ENCODE results near the gene GPR157. TPM values are rescaled to one million over a fixed set of nuclear protein-coding genes. Genes with fewer than 3 reads are reported as not detected.

Gene GPR157
- total RNA-seq, 2 donors from 2014 or later: 2.3 to 5.0 TPM

DNA sequence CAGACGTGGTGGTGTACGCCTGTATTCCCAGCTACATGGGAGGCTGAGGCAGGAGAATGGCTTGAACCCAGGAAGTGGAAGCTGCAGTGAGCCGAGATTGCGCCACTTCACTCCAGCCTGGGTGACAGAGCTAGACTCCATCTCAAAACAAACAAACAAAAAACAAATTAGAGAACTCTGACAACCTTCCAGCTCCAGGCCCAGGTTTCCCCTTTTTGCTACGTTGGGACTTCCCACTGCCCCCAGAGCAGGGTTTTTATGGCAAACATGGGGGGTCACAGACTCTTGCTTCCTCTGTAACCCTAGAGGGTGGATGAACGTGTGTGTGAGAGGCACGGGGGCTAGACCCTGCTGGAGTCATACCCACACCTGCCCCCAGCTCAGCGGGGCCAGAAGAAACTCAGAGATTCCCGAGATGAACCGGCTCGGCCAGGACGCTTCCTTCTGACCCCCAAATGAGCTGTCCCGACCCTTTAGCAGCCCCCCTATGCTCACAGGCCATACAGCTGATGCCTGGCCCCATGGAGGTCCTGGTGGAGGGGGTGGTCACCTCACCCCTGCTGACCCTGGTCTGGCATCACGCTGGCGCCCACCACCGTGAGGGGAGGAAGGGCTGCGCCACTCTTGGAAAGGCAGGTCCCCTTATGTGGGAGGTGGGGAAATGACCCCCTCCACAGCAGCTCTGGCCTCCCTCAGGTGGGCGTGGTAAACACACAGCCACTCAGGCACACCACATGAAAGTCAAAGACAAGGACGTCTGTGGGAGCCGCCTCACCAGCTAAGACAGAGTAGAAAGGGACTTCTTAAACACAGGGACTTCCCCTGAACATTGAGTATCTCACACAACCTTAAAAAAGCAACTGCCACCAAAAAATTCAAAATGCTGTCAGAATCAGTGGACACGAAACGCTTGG, 7.1 kb downstream of the GPR157 start:
- H3K27ac ChIP-seq (ENCODE audit: low read depth, low read length): no peak overlapping the region
- Mint-ChIP-seq H3K4me1 (peaks cover 2% of the 10 kb centered on the region), H3K36me3 (ENCODE audit: low read depth) (no peaks in the 10 kb centered on the region), H3K9me3 (peaks cover 2% of the 10 kb centered on the region), H3K27me3 (ENCODE audit: insufficient read depth) (no peaks in the 10 kb centered on the region), H3K27ac (no peak overlapping the region), H3K4me3 (no peak overlapping the region)
- no peaks in the 10 kb centered on the region for H3K36me3 ChIP-seq (ENCODE audit: control insufficient read depth, insufficient read depth, low read length)
- TF ChIP-seq, protein P1, sequence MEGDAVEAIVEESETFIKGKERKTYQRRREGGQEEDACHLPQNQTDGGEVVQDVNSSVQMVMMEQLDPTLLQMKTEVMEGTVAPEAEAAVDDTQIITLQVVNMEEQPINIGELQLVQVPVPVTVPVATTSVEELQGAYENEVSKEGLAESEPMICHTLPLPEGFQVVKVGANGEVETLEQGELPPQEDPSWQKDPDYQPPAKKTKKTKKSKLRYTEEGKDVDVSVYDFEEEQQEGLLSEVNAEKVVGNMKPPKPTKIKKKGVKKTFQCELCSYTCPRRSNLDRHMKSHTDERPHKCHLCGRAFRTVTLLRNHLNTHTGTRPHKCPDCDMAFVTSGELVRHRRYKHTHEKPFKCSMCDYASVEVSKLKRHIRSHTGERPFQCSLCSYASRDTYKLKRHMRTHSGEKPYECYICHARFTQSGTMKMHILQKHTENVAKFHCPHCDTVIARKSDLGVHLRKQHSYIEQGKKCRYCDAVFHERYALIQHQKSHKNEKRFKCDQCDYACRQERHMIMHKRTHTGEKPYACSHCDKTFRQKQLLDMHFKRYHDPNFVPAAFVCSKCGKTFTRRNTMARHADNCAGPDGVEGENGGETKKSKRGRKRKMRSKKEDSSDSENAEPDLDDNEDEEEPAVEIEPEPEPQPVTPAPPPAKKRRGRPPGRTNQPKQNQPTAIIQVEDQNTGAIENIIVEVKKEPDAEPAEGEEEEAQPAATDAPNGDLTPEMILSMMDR (conservative IDR thresholded peaks at IDR 0.05): no peak
- no peaks in the 10 kb centered on the region for H3K9me3 ChIP-seq (ENCODE audit: control insufficient read depth, low read length)
- no peak overlapping the region for H3K4me3 ChIP-seq (ENCODE audit: low read length)
- H3K27me3 ChIP-seq (ENCODE audit: control insufficient read depth, insufficient read depth, low read length, poor library complexity, severe bottlenecking): peaks cover under 1% of the 10 kb centered on the region
- H3K9ac ChIP-seq (ENCODE audit: extremely low read depth, low read length, poor library complexity, severe bottlenecking): no peak overlapping the region
- H3K4me1 ChIP-seq (ENCODE audit: control insufficient read depth, insufficient read depth, low read length): no peaks in the 10 kb centered on the region
- WGBS, 2 experiments (ENCODE audit: insufficient coverage in 1 of 2, insufficient read length in 1 of 2): 88 to 91% methylated on average over 11 to 20 of the region's 22 CpGs
- DNase-seq: no peak

DNA sequence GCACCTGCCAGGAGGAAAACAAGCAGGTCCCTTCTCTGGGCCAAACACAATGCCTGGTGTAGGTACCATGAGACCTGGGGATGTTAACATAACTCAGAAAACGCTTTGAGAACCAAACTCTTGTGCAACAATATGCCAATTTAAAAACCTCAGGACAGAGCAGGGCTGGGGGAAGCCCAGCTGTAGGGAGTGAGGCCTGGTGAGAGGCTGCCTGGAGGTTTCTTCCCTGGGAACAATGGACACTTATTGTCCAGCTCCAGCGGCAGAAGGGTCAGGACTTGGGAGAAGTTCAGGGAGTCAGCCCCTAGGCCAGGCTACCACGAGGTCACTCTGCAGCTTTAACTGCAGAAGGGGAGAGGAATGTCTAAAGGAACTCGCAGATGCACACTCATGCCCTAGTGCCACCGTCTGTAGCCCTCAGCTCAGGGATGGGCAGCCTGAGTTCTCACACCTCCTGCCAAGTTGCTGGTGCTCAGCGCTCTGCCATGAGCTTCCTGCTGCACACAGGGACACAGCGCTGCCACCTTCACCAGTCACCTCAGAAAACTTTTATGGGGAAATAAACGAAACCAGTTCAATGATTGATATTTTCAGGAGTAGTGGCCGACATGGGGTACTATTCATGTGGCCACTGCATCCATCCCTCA, 8.5 kb downstream of the GPR157 start:
- no peak overlapping the region for H3K27ac ChIP-seq (ENCODE audit: low read depth, low read length)
- no peak overlapping the region for H3K4me3 Mint-ChIP-seq
- no peak overlapping the region for H3K4me3 ChIP-seq (ENCODE audit: low read length)
- DNase-seq: no peak
- no peaks in the 10 kb centered on the region for H3K4me1 ChIP-seq (ENCODE audit: control insufficient read depth, insufficient read depth, low read length)
- WGBS, 2 experiments (ENCODE audit: insufficient coverage in 1 of 2, insufficient read length in 1 of 2): 90 to 92% methylated on average over 7 to 9 of the region's 9 CpGs
- H3K27me3 ChIP-seq (ENCODE audit: control insufficient read depth, insufficient read depth, low read length, poor library complexity, severe bottlenecking): no peaks in the 10 kb centered on the region
- TF ChIP-seq, protein P1 (conservative IDR thresholded peaks at IDR 0.05): no peak
- no peak overlapping the region for H3K27ac Mint-ChIP-seq
- no peak overlapping the region for H3K9ac ChIP-seq (ENCODE audit: extremely low read depth, low read length, poor library complexity, severe bottlenecking)
- H3K36me3 ChIP-seq (ENCODE audit: control insufficient read depth, insufficient read depth, low read length): no peaks in the 10 kb centered on the region
- H3K36me3 Mint-ChIP-seq (ENCODE audit: low read depth): no peaks in the 10 kb centered on the region
- H3K9me3 ChIP-seq (ENCODE audit: control insufficient read depth, low read length): no peaks in the 10 kb centered on the region
- H3K9me3 Mint-ChIP-seq: peaks cover 2% of the 10 kb centered on the region
- H3K27me3 Mint-ChIP-seq (ENCODE audit: insufficient read depth): no peaks in the 10 kb centered on the region
- peaks cover 2% of the 10 kb centered on the region for H3K4me1 Mint-ChIP-seq

DNA sequence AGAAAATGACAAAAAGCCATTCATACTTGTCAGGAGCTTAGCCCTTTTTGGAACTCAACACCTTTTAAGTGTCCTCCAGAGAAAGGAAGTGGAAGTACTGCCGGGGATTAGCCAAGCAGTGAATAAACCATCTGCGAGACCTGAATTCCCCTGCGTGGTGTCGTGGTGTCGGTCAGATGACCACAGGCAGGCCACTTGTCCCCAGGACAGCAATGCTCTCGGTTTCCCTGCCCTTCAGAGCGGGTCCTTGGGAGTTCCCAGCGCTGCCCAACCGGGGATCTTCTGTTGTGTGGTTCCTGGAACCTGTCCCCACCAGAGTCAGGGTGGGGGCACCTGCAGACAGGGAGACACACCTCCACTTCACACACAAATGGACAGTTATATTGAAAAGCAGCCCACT, 9.2 kb downstream of the GPR157 start:
- Mint-ChIP-seq H3K4me1 (peaks cover 2% of the 10 kb centered on the region), H3K9me3 (peaks cover under 1% of the 10 kb centered on the region), H3K27me3 (ENCODE audit: insufficient read depth) (no peaks in the 10 kb centered on the region), H3K27ac (no peak overlapping the region), H3K4me3 (no peak overlapping the region), H3K36me3 (ENCODE audit: low read depth) (no peaks in the 10 kb centered on the region)
- Histone ChIP-seq H3K9me3 (ENCODE audit: control insufficient read depth, low read length) (no peaks in the 10 kb centered on the region), H3K27me3 (ENCODE audit: control insufficient read depth, insufficient read depth, low read length, poor library complexity, severe bottlenecking) (no peaks in the 10 kb centered on the region), H3K4me3 (ENCODE audit: low read length) (no peak overlapping the region), H3K36me3 (ENCODE audit: control insufficient read depth, insufficient read depth, low read length) (no peaks in the 10 kb centered on the region), H3K9ac (ENCODE audit: extremely low read depth, low read length, poor library complexity, severe bottlenecking) (no peak overlapping the region), H3K27ac (ENCODE audit: low read depth, low read length) (no peak overlapping the region), H3K4me1 (ENCODE audit: control insufficient read depth, insufficient read depth, low read length) (no peaks in the 10 kb centered on the region)
- no peak for DNase-seq
- TF ChIP-seq, protein P1 (conservative IDR thresholded peaks at IDR 0.05): no peak
- WGBS, 2 experiments (ENCODE audit: insufficient coverage in 1 of 2, insufficient read length in 1 of 2): 91 to 92% methylated on average over 6 to 9 of the region's 9 CpGs
